ENCODE results near the gene CR1. TPM values are rescaled to one million over a fixed set of nuclear protein-coding genes. Genes with fewer than 3 reads are reported as not detected.

CR1 gene
- total and polyA plus RNA-seq, 9 of the 15 experiments (the other 6 are each of a cell fraction or from before 2014, with no cell fraction given) = 0.07 to 0.47 (median 0.18) TPM

GRCh38 chr1:207519505-207520399, 23.8 kb downstream of the CR1 start (continued):
- no peak for TF ChIP-seq GATAD2A (IDR thresholded peaks at IDR 0.05)
- no peak for TF ChIP-seq AFF4 (CRISPR knock-in tag; IDR thresholded peaks at IDR 0.05)
- peak; percentile 91; the same call in 1 of the 2 replicates for TF ChIP-seq HLTF (IDR thresholded peaks at IDR 0.05)
- no peak for TF ChIP-seq THRA (IDR thresholded peaks at IDR 0.05)
- no peak for TF ChIP-seq ZBTB1 (CRISPR knock-in tag; IDR thresholded peaks at IDR 0.05; ENCODE audit: borderline replicate concordance, low read depth)
- no peak for TF ChIP-seq THRAP3 (IDR thresholded peaks at IDR 0.05; ENCODE audit: borderline replicate concordance)
- no peak for TF ChIP-seq RBM39 (optimal IDR thresholded peaks at IDR 0.05; ENCODE audit: low read depth, low read length)
- no peak; the same call in 1 of the 2 replicates for TF ChIP-seq THRB (CRISPR knock-in tag; conservative IDR thresholded peaks at IDR 0.05)
- TF ChIP-seq ATF4 (CRISPR knock-in tag; IDR thresholded peaks at IDR 0.05) = no peak
- TF ChIP-seq HNRNPL (IDR thresholded peaks at IDR 0.05; ENCODE audit: low read depth, low read length) = no peak
- TF ChIP-seq MTA3 (IDR thresholded peaks at IDR 0.05; ENCODE audit: borderline replicate concordance) = peak; percentile 48; the same call in 1 of the 2 replicates
- no peak for TF ChIP-seq TSHZ1 (CRISPR knock-in tag; IDR thresholded peaks at IDR 0.05)
- TF ChIP-seq SMARCB1 (IDR thresholded peaks at IDR 0.05; ENCODE audit: insufficient read length, low read depth) = no peak
- 0 out of 2 replicates have a peak, but pooled peaks have one; percentile 78 for TF ChIP-seq HBP1 (CRISPR knock-in tag; IDR thresholded peaks at IDR 0.05)
